AG04449 (cell line): ENCODE measurements around the gene CERK.
"Not testable (repeated sequence)": the region's sequence is repeated elsewhere in the genome, so short reads cannot be mapped to it uniquely, and the experiment has no call there.

Experiments
- CTCF ChIA-PET: fragments of 350-600 bp; formaldehyde crosslinking; extraction: SDS; loops from one replicate; lab custom pipeline; 2021; ENCODE audit warnings: antibody characterized with exemption; lab: Yijun Ruan, JAX
- POLR2A ChIA-PET: fragments of 400-600, 350-600 bp; formaldehyde crosslinking; extraction: SDS; loops from one replicate; lab custom pipeline; 2020; ENCODE audit warnings: antibody characterized with exemption, inconsistent platforms; lab: Yijun Ruan, JAX
- DNase-seq: peaks from one replicate; pipeline ENCODE4 v3.0.0-alpha.2; 2010; ENCODE audit warnings: low read depth, low spot score
- H3K4me3 ChIP-seq: 2 replicates; pipeline ENCODE4 v1.5.1; 2011; ENCODE audit warnings: low read depth, mild to moderate bottlenecking, control low read depth, low read length
- CTCF ChIP-seq: IDR thresholded peaks from one replicate; pipeline ENCODE4 v1.5.1; 2011; ENCODE audit warnings: mild to moderate bottlenecking, moderate library complexity, low read length, control low read depth, inconsistent platforms; ENCODE audit not compliant: insufficient read depth; ENCODE audit errors: missing control alignments

Gene CERK

GRCh38 chr22:46737976-46738646, at the start of gene CERK:
Gene CERK, minus strand, starts transcription at chr22:46738252. Its CDS starts 104 bp downstream, at chr22:46738148.
- no peak for DNase-seq
- H3K4me3 ChIP-seq: peak within 1 kb of the TSS; percentile 69
- ChIA-PET POLR2A (interaction anchor here (1.2 kb wide), 1 partner anchor 25 kb away, joined by 8 read pairs; the partner anchor contains the start of gene TBC1D22A), CTCF (interaction anchor here (0.9 to 1.8 kb wide), 3 partner anchors 13 to 20 kb away, joined by 3 to 7 read pairs (median 4); no protein-coding TSS in a partner anchor)
- no peak for TF ChIP-seq CTCF

- H3K4me3 ChIP-seq: no peak overlapping the region
- TF ChIP-seq CTCF: no peak
- POLR2A ChIA-PET: no interaction called here
- DNase-seq: no peak
- CTCF ChIA-PET: interaction anchor here (3.2 to 4.5 kb wide), 2 partner anchors 15 to 20 kb away, joined by 16 to 23 read pairs; no protein-coding TSS in a partner anchor
Measured at GRCh38 chr22:46783721-46784120, 45.7 kb upstream of the CERK start.

- H3K4me3 ChIP-seq, POLR2A ChIA-PET, DNase-seq: not testable (repeated sequence)
- CTCF ChIA-PET: interaction anchor here (4.5 kb wide), 1 partner anchor 16 kb away, joined by 23 read pairs; no protein-coding TSS in a partner anchor
Measured at GRCh38 chr22:46782200-46782599, 44.1 kb upstream of the CERK start.

GRCh38 chr22:46781291-46781690, 43.2 kb upstream of the CERK start:
- no peak overlapping the region for H3K4me3 ChIP-seq
- ChIA-PET POLR2A (no interaction called here), CTCF (interaction anchor here (1.4 to 2.2 kb wide), 3 partner anchors 17 to 23 kb away, joined by 6 to 12 read pairs (median 7); no protein-coding TSS in a partner anchor)
- no peak for TF ChIP-seq CTCF
- no peak for DNase-seq

GRCh38 chr22:46780453-46780852, 42.4 kb upstream of the CERK start:
- no peak for TF ChIP-seq CTCF
- ChIA-PET POLR2A (no interaction called here), CTCF (interaction anchor here (0.8 to 2.2 kb wide), 4 partner anchors 18 to 24 kb away, joined by 4 to 12 read pairs (median 6); no protein-coding TSS in a partner anchor)
- DNase-seq: no peak
- H3K4me3 ChIP-seq: no peak overlapping the region

- DNase-seq: no peak
- no peak overlapping the region for H3K4me3 ChIP-seq
- ChIA-PET CTCF (interaction anchor here (0.8 to 2.2 kb wide), 4 partner anchors 19 to 24 kb away, joined by 4 to 12 read pairs (median 6); no protein-coding TSS in a partner anchor), POLR2A (no interaction called here)
- no peak for TF ChIP-seq CTCF
Measured at GRCh38 chr22:46779651-46780050, 41.6 kb upstream of the CERK start.

GRCh38 chr22:46779023-46779422, 41.0 kb upstream of the CERK start:
- CTCF ChIA-PET: no interaction called here

More at GRCh38 chr22:46779023-46779422, 41.0 kb upstream of the CERK start:
- no peak overlapping the region for H3K4me3 ChIP-seq
- DNase-seq: no peak
- POLR2A ChIA-PET: no interaction called here
- no peak for TF ChIP-seq CTCF
